ENCODE measurements around the gene VPS26C.

The VPS26C gene

GRCh38 chr21:37200641-37201480 lies 66.3 kb downstream of the VPS26C start:
- no peak for DNase-seq

- DNase-seq, result no peak
Observed at GRCh38 chr21:37199057-37199924, 67.8 kb downstream of the VPS26C start.

GRCh38 chr21:37197746-37198145 lies 69.4 kb downstream of the VPS26C start:
- no peak for DNase-seq

GRCh38 chr21:37196847-37197246 lies 70.3 kb downstream of the VPS26C start:
- DNase-seq, result no peak

- no peak for DNase-seq
Observed at GRCh38 chr21:37195610-37196009, 71.5 kb downstream of the VPS26C start.

GRCh38 chr21:37195059-37195458 lies 72.1 kb downstream of the VPS26C start:
- no peak for DNase-seq

GRCh38 chr21:37193676-37194075 lies 73.5 kb downstream of the VPS26C start:
- DNase-seq, result no peak

- DNase-seq, result no peak
Observed at GRCh38 chr21:37193006-37193405, 74.1 kb downstream of the VPS26C start.

- no peak for DNase-seq
Observed at GRCh38 chr21:37192019-37192418, 75.1 kb downstream of the VPS26C start.

GRCh38 chr21:37188825-37189224 lies 78.3 kb downstream of the VPS26C start:
- DNase-seq, result no peak

- no peak for DNase-seq
Observed at GRCh38 chr21:37186983-37187382, 80.2 kb downstream of the VPS26C start.

GRCh38 chr21:37184784-37185593 lies 82.1 kb downstream of the VPS26C start:
- peak in 1 of 5 donors; percentile 30 for DNase-seq

GRCh38 chr21:37183749-37184148 lies 83.4 kb downstream of the VPS26C start:
- DNase-seq, result no peak

GRCh38 chr21:37182222-37182621 lies 84.9 kb downstream of the VPS26C start:
- DNase-seq, result no peak

GRCh38 chr21:37181059-37181458 lies 86.1 kb downstream of the VPS26C start:
- no peak for DNase-seq

- no peak for DNase-seq
Observed at GRCh38 chr21:37176716-37177115, 90.4 kb downstream of the VPS26C start.

Data from T-helper 1 cell (primary cell).